Stimulated activated CD8-positive, alpha-beta memory T cell treated with anti-CD3 and anti-CD28 coated beads, Interleukin-4, amount 100 ng/mL, for 1 hour (primary cell): ENCODE results near the gene MORN1.
"Not testable (repeated sequence)": the region's sequence is repeated elsewhere in the genome, so short reads cannot be mapped to it uniquely, and the experiment has no call there.

Experiments
- DNase-seq, 2 donors: peaks; one replicate each; pipeline ENCODE4 v3.0.0-alpha.2; 2020; ENCODE audit warnings: low read depth in 2 of 2, low spot score in 1 of 2

MORN1 gene

GRCh38 chr1:2341706-2342383 lies 49.5 kb downstream of the MORN1 start:
- DNase-seq, result no peak

DNA sequence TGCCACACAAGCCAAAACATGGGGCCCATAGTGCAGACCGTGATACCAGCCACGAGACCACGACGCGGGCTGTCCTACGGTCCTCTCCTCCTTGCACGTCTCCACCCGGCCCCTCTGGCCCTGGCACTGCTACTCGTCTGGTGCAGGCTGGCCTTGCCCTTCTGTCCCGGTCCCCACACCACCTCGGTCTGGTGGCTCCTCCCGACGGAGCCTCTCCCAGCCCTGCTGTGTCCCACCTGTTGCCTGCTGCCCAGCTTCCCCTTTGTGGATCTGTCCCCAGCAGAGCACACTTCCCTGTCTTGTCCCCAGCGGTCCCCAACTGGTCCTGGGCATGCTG lies 50.5 kb downstream of the MORN1 start:
- DNase-seq, result no peak

- DNase-seq, result no peak
Observed at GRCh38 chr1:2340086-2340917, 51.1 kb downstream of the MORN1 start.

DNA sequence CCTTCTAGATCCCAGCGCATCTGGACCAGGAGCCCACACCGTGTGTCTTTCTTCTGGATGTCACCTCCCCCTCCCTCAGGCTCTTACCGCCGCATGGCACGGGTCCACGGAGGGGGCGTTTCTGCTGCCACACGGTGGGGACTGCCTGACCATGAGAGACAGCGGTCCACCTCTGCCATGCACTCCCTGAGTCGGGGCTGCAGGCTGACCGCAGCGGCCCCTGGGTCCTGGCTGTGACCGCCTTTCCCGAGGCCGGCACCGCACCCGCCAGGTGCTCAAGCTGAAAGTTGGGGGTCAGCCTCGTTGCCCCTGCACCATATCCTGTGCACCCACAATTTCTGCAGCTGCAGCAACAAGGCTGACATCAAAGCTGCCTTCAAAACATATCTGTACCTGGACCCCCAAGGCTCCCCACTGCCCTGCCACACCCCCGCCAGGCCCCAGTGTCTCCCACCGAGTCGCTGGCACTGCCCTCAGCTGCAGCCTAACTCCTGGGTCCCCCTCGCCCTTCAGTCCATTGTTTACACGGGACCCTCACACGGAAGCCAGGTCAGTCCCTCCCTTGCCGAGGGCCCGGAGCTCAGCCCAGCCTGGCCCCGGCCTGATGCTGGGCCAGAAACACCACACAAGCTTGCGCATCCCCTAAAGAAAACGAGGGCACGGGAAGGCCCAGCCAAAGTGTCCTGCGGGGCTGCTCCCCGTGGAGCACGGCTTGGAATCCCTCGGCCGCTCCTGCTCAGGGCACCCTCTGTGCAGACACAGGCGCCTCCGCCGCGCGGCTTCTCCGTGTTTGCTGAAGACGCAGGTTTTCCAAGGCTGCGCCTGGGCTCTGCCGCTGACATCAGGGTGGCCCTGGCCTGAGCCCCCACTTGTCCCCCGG lies 51.9 kb downstream of the MORN1 start:
- DNase-seq, result no peak

GRCh38 chr1:2337501-2337900 lies 53.9 kb downstream of the MORN1 start:
- no peak for DNase-seq

GRCh38 chr1:2337081-2337480 lies 54.3 kb downstream of the MORN1 start:
- no peak for DNase-seq

GRCh38 chr1:2336499-2336898 lies 54.9 kb downstream of the MORN1 start:
- no peak for DNase-seq

- no peak for DNase-seq
Observed at GRCh38 chr1:2335721-2336455, 55.5 kb downstream of the MORN1 start.

GRCh38 chr1:2334883-2335534 lies 56.3 kb downstream of the MORN1 start:
- DNase-seq, result no peak

DNA sequence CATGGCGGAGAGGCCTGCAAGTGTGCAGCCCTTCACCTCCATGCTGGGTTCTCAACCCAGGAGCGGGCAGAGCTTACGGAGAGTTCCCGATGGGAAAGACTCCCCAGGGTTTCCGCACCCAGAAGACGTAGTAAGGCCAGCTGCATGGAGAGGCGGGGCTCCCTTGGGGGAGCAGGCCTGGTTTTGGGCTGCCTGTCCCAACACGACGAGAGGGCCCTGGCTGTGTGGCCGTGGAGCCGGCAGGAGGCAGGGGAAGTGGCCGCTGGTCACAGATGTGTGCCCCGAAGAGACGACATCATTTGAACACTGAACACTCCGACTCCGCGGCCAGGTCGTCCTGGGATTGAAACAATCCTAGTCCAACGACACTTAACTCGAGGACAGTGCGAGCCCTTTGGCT lies 57.0 kb downstream of the MORN1 start:
- DNase-seq, result no peak

GRCh38 chr1:2331580-2331979 lies 59.8 kb downstream of the MORN1 start:
- DNase-seq, result not testable (repeated sequence)

GRCh38 chr1:2331200-2331544 lies 60.2 kb downstream of the MORN1 start:
- no peak for DNase-seq

DNA sequence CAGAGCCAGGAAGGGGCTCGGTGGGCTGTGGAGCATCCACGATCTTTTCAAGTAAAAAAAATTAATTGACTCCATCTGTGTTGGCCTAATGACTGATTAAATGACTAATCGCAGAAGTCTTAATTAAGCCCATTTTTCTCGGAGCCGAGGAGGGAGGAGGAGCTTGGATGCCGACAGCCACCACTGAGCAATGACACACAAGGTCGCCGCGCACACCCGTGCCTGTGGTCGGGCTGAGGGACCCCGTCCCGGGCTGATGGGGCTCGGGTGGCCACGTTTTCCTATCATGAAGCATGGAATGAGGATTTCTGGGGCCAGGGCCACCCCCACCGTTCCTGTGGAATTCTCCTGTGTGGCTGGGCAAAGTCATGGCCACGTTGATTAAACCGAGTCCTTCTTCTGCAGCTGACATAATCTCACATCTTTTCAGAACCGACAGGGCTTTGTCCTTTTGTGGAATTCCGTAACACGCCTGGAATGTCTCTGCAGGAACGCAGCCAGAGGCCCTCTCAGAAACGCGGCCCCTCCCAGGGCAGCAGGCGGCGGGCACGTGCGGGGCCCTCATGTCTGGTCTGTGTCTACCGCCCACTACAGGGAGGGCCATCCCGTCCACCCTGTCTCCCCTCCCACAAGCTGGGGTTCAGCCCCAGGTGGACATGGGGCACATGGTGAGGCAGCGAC lies 60.7 kb downstream of the MORN1 start:
- no peak for DNase-seq

DNA sequence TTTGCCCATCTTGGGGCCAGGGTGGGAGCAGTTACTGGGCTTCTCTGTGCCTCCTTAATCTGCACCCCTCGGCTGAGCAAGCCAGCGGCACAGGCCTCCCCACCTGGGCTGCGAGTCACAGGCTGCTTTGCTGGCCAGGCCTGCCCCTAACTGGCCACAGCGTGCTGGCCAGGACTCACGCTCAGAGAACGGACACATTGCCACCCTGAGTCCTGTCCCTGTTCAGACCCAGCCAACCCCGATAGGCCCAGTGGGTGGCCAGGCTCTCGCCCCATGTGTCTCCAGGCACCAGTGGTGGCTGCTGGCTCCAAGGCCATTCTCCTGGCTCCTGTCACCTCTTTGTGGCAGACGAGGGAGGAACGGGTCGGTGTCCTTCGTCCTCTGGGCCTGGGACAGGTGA lies 61.3 kb downstream of the MORN1 start:
- DNase-seq, result no peak

DNA sequence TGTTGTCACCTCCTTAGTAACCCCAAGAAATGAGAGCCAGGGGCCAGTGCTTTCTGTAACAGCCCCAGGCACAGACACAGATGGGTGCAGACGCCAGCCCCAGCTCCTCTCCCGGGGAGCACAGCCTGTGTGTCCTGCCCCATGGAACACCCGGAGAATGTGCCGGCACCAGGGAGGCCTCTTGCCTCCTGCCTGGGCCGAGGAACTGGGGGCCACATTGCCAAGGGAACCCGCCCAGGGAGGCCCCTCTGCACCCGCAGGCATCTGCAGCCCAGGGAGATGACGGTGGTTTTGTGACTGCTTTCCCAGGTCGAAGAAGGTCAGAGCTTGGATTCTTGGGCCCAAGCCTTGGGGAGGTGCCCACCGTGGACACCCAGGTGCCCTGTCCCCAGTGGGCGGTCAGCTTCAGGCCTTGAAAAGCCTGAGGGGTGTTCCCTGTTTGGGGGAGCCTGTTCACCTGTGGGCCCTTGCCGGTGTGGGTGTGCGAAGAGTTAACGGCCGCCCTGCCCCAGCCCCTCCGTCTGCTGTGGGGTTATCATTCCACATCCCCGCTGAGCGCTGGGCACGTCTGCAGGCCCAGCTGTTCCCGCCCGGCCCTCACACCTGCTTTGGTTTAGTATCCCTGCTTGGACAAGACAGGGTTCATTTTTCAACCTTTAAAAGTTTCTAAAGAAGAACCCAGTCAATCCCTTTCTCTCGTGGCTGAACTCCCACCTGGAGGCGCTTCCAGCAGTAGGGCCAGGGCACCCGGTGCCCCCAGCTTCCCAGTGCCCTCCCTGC lies 62.5 kb downstream of the MORN1 start:
- DNase-seq, result no peak

DNA sequence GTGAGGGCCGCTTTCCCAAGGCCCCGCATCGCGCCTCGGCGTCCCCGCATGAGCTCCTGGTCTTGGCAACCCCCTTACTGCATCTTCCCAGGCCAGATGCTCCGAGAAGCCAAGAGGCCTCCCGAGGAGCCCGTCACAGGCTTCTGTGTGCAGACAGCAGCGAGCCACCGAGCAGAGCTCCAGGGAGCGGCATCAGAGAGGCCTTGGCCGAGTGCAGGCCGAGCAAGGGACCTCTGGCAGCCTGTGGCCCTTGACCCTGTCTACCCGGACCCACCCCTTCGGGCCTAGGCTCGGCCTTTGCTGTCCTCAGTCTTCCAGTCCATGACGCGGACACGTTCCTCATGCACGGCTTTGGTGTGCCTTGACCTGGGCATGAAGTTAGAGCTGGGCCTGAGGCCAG lies 63.5 kb downstream of the MORN1 start:
- DNase-seq, result no peak

- DNase-seq, result not testable (repeated sequence)
Observed at GRCh38 chr1:2327162-2327561, 64.2 kb downstream of the MORN1 start.

GRCh38 chr1:2326524-2326923 lies 64.8 kb downstream of the MORN1 start:
- no peak for DNase-seq
